HG03159 (cell line): ENCODE data around the gene DDAH1.
"Not testable (repeated sequence)": the region's sequence is repeated elsewhere in the genome, so short reads cannot be mapped to it uniquely, and the experiment has no call there.

ENCODE experiments used
- ATAC-seq: cut with Tn5 transposase; IDR thresholded peaks from one replicate; pipeline ENCODE4 v1.9.1; 2021; ENCODE audit warnings: mild to moderate bottlenecking, moderate library complexity; ENCODE audit not compliant: unreplicated experiment

DDAH1 gene

DNA sequence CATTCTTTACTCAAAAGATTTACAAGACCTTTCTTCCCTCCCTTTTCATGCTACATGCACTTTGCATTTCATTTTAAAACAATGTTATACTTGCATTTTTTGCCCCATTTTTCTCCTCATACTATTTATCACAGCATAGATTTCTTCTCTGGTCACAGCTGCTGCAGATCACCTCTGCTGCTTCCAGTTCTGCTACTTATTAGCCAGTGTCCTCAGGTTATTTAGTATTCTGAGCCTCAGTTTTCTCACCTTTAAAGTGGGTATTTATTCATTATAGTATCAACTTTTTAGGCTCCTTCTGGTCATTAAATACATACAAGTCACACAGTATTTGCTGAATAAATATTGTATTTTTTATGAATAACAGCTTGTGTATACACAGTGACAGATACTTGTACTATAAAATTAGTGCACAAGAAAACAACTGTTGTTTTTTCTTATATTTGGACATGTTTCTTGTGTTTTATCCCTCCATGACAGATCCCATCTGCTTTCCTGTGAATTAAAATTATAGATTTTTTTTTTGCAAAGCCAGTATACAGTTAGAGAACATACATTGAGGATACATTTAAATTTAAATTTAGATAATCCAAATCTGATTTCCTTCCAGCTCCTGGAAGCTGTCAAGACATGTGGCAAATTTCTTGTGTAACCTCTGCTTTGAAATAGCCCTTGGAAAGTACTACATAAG is 103.2 kb downstream of the DDAH1 start:
- no peak for ATAC-seq

DNA sequence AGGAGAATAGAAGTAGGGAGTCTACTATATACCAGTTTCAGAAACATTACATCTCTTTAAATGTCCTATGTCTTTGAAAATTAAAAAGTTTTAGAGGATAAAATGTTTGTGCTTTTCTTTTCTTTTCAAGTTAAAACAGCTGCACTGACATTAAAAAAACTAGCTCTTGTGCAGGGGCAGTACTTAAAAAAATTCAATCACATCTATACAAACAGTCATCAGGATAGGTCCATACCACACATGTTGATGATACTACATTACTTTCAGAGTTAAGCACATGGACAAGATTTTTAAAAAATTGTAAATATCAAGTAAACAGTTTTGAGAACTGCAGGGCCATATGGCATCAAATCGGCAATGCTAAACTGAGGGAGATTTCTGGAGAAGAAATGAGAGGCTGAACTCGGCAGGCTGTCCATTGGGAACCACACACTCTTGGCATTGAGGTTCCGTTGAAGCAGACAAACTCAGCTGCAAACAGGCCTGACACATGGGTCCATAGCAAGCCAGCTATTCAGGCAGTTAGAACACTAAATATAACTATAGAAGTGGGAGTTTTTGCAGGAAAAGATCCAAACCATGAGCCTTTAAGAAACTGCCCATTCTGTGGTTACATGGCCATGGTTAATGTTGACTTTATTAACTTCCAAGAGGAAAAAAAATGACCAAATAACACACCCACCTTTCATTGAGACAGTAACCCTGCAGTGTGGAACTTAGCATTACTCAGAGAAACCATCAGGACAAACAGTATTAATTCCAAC is 104.0 kb downstream of the DDAH1 start:
- ATAC-seq, result no peak

DNA sequence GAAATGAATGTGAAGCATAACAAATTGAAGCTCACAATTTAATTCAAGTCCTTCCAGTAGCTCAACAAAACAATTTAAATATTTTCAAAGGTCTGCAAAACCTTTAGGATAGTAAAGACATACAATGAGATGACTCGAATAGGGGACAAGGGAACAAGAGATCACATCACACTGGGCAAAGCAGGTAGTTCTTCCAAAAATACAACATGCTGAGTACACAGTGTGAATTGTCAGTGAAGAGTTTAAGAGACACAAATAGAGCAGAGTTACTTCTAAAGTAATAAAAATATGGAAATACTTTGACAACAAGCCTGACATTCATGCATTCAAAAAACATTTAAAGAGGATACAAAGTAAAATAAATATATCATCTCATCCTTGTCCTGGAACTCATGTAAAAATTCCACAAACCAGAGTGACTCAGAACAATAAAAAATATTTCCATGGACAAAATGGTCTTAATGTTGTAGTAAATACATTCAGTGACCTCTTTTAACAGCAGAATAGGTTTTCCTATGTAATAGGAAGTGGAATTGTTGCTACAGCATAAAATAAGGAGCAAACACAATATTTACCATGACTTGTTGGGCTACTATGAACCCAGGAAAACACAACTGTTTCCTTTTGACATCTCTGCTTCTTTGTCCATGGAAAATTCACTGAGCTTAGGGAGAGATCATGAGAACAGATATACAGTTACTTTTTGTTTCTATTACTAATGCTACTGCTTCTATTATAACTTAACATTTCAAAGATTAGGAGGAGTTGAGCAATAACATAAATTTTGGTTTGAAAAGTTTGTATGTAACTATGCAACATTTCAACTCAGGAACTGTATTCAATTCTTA is 104.9 kb downstream of the DDAH1 start:
- ATAC-seq, result no peak

DNA sequence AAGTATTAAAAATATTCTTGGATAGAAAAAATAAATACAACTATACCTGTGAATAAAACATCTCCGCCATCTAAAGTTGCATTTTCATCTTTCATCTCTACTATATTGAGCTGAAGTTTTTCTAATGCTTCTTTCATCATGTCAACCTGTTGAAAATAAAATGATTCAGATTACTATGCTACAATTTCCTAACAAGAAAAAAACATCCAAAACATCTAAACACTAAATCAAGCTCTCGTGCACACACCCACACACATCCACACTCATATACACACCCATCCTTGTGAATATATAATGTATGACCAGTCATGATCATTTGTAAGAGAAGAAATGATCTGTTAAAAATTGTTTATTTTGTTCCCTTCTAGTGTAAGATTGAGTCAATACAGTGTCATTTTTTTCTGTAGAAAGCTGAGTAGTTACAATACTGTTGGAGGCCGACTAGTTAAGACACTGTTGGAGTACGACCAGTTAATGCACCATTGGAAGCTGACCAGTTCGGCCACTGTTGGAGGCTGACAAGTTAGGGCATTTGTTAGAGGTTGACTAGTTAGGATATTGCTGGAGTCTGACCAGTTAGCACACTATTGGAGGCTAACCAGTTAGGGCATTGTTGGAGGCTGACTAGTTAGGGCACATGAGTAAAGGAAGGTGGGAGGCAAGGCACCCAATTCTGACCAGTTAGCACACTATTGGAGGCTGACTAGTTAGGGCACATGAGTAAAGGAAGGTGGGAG is 106.1 kb downstream of the DDAH1 start:
- no peak for ATAC-seq

DNA sequence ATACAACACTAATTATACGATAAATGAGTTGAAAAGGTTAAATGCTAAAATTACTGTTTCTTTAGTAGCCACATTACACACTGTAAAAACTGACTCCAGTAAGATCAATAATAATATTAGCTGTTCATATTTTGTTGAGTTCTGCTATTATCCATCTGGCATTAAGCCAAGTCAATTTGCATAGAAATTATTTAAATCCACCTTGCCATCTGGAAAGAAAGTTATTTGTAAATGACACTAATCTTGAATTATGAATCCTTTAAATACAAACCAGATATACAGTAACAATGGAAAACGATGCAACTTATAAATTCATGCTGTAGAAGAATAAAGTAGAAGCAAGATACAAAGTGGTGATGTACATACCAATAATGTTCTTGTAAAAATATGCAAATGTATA is 107.1 kb downstream of the DDAH1 start:
- no peak for ATAC-seq

DNA sequence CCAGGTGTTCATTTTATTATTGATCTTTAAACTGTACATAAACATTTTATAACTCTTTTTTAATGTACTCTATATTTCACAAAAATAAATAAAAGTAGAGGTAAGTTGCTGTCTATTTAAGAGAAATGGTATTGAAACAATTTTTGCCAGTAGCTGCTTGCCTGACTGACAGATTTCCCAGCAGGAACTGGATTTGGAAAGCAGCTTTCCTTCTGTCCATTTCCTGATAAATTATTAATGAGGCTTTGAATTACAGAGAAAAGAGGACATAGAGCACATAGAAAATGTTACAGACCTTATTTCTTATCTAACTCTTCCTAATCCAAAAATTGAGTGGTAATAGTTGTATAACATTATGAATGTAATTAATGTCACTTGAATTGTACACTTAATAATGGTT is 108.8 kb downstream of the DDAH1 start:
- ATAC-seq, result no peak

DNA sequence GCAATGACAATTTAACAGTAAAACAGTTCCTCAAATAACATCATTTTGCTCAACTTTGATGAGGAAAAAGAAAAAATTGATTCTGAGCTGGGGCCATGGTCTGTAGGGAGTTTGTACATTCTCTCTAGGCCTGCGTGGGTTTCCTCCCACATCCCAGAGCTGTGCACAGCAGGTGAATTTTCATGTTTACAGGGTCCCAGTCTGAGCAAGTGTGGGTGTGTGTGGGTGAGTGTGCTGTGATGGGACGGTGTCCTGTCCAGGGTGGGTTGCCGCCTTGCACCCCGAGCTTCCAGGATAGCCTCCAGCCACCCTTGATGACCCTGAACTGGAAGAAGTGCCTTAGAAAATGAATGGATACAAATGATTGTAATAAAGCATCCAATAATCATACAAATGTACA is 112.9 kb downstream of the DDAH1 start:
- ATAC-seq, result no peak

DNA sequence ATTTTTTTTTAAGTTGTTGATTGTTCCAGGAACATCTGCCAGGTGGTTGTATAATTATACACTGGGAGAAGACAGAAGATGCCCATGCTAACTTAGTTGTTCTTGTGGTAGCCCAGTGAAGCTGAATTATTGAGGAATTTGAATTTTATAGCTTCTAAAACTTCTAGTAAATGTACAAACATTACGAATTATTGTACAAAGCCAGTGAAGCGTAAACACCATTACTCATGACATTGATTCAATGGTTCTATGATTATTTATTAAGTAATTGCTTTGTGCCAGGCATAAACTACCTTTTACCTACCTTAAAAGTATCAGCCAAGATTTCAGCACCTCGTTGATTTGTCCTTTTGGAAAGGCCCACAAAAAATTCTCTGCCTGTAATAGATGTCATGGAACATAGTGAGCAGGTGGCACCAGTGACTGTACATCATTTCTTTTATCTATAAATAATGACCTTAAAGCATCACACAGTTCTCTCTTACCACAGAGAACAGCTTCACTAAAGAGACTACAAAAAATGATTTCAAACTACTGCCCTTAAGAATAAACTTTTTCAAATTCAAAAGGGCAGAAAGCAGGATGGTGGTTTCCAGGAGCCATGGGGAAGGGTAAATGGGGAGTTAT is 113.6 kb downstream of the DDAH1 start:
- no peak for ATAC-seq

DNA sequence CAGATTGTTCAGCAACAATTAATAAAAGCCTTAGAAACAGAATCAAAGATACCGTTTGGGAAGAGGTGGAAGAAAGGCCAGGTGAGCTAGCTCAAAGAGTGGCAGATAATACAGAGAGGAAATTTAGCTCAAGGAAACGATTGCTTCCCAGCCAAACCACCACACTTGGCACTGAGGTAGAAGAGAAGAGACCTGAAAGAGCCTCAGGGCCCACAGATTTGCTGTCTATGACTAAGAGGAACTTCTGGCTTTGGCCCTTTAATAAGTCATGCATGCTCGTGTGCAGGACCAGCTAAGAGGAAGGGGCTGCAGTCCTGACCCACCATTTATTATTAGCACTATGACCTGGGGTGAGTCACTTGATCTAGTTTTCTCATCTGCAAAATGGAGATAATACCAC is 115.7 kb downstream of the DDAH1 start:
- no peak for ATAC-seq

GRCh38 chr1:85347908-85348307 is 117.1 kb downstream of the DDAH1 start:
- ATAC-seq, result no peak

GRCh38 chr1:85347275-85347674 is 117.7 kb downstream of the DDAH1 start:
- ATAC-seq, result not testable (repeated sequence)

GRCh38 chr1:85344256-85344694 is 120.7 kb downstream of the DDAH1 start:
- no peak for ATAC-seq

DNA sequence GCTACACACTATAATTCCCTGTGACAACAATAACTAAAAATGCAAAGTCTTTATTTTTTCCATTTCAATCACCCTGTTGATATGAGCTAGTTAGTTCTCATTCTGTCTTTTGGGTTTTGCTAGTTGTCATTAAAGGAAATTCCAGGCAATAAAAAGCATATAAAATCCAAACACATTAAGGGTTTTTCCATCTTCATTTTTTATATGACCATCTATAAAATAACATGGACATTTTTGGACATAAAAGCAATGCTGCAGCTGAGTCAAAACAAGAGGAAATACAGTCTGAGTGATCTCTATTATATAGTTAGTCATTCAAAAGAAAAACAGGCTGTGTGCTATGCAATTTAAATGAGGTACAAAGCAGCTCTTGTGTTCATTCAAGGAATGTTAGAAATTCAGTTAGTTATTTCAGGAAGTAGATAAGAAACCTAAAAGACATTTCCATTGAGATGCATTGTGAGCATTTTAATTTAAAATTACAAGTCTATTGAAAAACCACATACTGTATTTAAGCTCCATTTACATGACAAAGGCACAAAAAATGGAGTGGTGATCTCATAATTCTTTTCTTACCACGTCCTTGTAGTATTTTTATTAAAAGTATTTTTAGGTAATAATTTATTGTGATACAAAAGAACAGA is 121.2 kb downstream of the DDAH1 start:
- ATAC-seq, result no peak

GRCh38 chr1:85343213-85343611 is 121.7 kb downstream of the DDAH1 start:
- ATAC-seq, result no peak

GRCh38 chr1:85342207-85342606 is 122.8 kb downstream of the DDAH1 start:
- ATAC-seq, result no peak

DNA sequence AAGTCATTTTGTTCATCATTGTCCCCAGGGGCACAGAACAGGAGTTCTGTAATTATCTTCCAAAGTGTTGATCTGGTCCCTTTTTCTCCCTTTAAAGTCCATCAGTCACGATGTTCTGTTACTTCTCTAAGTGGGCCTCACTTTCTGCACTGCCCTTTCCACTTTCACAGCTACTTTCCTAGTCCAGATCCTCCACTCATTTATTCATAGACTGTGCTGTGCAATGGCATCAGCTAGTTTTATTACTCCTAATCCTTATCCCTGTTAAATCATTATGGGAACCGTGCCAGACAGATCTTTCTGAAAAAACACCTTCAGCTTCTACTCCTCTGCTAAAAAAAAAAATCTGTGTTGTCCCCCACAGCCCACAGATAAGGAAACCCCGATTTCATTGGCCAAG is 124.5 kb downstream of the DDAH1 start:
- ATAC-seq, result no peak

- no peak for ATAC-seq
These were observed 125.1 kb downstream of the DDAH1 start for GRCh38 chr1:85339656-85340399.

DNA sequence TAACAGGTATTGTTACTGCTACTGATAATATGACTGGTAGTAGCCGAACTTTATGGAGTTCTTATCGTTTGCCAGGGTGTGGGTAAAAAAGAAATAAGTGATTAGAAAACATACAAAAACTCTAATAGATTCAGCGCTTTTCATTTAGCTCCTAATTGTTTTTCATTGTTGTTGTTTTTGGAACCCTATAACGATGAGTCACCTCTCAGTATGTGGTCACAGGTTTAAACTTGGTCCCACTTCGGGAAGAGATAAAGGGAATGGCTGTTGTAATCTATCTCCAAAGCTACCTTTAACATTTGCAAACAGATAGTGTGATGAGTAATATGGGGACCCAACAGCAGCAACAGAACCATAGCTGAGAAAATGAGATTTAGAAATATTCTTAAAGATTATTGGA is 125.9 kb downstream of the DDAH1 start:
- no peak for ATAC-seq

- ATAC-seq, result peak; percentile 54
These were observed 130.0 kb downstream of the DDAH1 start for GRCh38 chr1:85334962-85335361.
